HG02973 (cell line): ENCODE data around the gene GALNT18.

ENCODE experiments used
- ATAC-seq: cut with Tn5 transposase; IDR thresholded peaks from one replicate; pipeline ENCODE4 v1.9.1; 2021; ENCODE audit warnings: moderate library complexity; ENCODE audit not compliant: unreplicated experiment

GALNT18 gene

DNA sequence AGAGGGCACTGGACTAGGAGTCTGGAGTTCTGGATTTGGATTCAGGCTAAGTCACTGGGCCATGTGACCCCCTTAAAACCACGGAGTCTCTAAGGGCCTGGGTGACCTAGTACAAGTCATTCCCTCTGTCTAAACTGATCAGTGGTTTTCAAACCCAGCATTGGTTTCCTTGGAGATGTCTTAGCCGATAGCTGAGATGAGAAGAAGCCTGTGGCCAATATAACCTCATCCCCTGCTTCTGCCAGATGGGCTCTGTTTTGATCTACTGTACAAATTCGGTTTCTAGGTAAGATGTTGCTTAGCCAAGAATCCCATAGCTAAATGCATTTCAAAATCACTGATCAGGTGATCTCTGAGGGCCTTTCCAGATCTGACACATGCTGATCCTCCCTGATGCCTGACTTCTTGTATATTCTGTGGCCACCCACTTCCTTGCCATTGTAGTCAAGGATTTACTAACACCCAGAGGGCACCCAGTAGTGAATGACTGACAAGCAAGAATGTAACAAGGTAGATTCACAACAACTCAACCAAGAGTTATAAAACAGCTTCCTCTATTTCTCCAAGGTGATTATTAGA lies 53.1 kb downstream of the GALNT18 start:
- ATAC-seq, result no peak

GRCh38 chr11:11567936-11568650 lies 53.7 kb downstream of the GALNT18 start:
- ATAC-seq, result no peak

- no peak for ATAC-seq
These were observed 56.2 kb downstream of the GALNT18 start for GRCh38 chr11:11565636-11566035.

DNA sequence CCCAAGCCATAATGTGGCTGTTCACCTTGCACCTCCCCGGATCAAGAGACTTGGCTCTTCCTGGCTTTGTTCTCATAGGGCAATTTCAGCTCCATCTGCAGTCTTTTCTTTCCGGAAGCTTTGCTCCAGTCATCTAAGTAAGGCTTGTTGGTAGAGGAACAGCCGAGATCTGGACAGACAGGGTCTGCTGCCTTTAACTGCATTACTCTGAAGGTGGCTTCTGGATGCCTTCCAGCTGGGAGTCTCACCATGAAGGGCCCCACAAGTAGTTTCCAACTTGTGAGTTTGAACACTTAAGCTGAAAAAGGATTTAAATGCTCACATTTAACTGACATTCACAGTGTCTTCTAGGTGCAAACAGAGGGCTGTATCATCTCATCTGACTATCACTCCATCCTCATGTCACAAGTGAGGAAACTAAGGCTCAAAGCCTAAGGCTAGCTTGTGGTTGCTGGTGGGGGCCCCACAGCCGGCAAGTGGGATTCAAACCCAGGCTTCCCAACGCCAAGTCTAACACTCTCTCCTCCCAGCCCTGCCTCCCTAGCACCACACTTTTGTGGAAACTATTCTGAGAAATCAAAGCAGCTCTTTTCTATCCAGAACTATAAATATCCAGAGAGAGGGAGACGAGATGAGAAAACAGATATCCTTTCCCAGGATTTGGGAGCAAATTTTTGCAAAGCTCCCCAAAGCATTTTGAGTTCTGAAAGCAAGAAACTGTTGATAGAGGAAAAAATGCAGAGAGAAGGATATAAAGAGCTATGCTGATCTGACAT lies 58.4 kb downstream of the GALNT18 start:
- no peak for ATAC-seq

DNA sequence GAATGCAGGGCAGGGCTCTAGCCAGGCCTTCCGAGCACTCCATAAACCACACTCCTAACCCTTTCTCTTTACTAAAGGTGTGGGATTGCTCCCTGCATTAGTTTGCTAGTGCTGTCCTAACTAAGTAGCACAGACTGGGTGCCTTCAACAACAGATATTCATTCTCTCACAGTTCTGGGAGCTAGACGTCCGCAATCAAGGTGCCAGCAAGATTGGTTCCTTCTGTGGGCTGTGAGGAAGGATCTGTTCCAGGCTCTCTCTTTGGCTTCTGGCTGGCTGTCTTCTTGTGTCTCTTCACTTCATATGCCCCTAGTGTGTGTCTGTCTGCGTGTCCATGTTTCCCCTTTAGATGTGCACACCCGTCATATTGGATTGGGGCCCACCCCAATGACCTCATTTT lies 59.8 kb downstream of the GALNT18 start:
- no peak for ATAC-seq

DNA sequence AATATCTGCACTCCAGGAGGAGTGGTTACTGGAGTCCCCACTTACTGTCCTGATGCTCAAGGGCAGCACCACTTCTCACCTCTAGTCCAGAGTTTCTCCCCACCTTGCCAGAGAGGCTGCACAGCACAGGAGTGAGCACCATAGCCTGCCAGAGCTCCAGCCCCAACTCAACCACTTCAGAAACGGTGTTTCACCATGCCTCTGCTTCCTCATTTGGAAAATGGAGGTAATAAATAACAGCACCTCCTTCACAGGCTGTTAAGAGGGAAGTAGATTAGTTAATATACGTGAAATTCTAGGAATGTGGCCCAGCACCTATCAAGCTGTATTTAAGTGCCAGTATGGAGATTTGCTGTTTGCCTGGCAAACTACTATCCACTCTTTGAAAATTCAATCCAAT lies 63.0 kb downstream of the GALNT18 start:
- no peak for ATAC-seq

DNA sequence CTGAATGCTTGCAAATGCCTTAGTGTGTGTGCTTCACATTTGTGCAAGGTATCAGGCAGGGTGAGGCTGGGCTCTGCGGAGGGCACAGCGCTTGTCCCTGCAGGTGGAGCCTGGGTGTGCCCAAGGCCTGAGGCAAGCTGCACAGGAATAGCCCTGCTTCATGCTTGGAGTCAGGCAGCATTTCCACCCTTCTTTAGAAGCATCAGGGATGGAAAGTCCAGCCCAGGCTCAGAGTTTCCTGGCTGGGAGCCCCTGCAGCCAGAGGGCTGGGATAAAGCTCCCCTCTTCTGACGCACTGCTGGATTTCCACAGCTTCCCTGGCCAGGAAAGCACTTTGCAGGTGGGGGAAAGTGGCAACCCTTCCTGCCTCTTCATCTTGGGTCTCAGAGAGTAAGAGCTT lies 63.4 kb downstream of the GALNT18 start:
- no peak for ATAC-seq

GRCh38 chr11:11555208-11555607 lies 66.6 kb downstream of the GALNT18 start:
- no peak for ATAC-seq

- ATAC-seq, result no peak
These were observed 68.2 kb downstream of the GALNT18 start for GRCh38 chr11:11553573-11553972.

DNA sequence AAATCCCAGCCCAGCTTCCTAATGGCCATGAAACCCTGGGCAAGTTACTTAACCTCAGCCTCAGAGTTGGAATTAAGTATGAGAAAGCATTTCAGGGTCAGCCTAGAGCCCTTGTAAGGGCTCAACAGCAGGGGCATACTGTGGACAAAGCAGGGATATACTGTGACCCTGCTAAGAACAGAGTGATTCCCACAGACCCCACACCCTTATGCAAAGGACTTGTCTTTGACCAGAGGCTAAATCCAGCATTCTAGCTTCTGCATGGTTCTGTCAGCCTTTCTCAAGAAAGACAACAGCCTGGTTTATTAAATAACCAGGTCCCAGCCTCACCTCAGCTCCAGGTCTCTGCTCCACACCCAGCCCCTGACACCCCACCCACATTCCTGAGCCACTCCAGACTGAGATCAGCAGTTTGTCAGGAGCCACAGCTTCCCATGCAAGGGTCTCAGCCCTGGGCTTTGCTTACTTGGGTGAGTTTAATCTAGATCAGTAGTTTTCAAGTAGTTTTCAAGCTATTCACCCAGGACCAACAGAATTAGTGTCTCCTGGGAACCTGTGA lies 69.2 kb downstream of the GALNT18 start:
- no peak for ATAC-seq

GRCh38 chr11:11550534-11550933 lies 71.3 kb downstream of the GALNT18 start:
- no peak for ATAC-seq

- ATAC-seq, result no peak
These were observed 76.2 kb downstream of the GALNT18 start for GRCh38 chr11:11545285-11546275.

DNA sequence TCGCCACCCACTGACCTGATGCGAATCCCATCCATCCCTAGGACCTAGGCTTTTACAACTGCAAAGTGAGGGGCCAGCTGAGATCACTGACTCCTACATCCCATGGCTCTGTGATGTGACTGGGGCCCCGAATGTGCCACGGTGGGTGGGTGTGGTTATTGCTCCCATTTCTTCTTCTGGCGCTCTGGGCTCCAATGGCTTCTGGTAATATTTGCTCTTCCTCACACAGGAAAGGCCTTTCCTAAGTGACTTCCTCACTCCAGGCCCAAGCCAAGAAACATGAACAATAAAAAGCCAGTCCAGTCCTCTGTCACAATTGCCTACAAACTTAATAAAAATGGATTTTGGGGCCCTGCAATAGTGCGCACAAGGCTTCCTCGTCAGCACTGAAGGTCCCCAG lies 78.1 kb downstream of the GALNT18 start:
- no peak for ATAC-seq

GRCh38 chr11:11540157-11540556 lies 81.6 kb downstream of the GALNT18 start:
- ATAC-seq, result no peak

DNA sequence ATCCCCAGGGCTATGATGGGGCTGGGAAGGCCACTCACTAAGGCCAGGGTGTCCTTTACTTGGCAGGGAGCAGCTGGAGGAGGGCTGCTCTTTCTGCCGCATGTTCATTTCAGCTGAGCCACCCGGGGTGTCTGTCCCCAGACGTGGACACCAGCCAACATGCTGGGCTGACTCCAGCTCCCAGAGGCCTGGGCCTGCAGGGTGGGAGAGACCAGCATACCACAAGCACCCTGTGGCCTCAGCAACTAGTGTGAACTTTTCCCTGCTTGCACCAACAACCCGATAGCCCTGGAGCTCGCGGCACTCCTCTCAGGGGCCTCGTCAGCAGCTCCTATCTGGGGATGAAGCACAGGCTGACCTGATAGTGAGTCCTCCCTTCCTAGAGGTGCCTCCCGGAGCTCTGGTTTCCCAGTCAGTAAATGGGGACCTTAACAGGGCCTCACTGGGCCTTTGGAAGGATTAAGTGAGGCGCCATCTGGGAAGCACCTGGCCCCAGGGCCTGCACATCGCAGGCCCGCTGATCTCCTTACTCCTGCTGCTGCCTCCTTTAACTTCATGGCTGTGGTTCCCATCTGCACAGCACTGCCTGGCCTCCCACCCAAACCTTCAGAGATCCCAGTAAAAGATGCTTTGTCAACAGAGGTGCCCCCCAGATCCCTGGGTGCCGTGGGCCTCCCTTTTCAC lies 83.4 kb downstream of the GALNT18 start:
- ATAC-seq, result no peak

DNA sequence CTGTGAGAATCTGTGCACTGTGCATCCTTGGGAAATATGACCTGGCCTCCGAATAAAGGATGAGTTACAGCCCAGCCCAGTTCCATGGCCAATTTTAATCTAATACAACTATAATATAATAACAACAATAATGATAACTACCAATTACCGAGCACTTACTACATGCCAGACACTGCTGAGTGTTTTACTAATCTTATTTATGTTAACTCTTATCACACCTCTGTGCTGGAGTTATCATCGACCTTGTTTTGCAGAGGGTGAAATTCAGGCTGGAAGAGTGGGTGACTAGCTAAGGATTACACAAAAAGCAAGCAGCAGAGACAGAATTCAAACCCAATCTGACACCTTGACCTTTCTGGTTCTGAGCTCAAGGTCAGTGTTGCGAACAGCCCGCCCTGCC lies 83.9 kb downstream of the GALNT18 start:
- no peak for ATAC-seq

GRCh38 chr11:11537372-11537771 lies 84.4 kb downstream of the GALNT18 start:
- ATAC-seq, result no peak

GRCh38 chr11:11536650-11537049 lies 85.2 kb downstream of the GALNT18 start:
- no peak for ATAC-seq

DNA sequence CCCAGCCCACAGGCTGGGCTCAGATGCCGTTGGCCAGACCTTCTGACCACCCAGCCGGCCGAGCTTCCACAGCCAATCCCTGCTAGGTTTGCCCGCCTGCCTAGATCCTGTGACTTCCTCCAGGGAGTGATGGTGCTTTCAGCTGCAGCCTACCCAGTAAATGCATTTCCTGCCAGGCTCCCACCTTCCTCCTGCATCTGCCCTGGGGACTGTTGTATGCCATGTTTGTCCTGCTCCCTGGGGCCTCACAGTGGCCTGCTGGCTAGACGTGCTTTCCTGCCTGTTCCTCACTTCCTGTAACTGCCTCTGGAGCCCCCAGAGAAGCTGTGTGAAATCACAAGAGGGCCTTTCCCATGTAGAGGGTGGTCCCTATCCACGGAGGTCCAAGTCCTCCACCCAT lies 86.2 kb downstream of the GALNT18 start:
- no peak for ATAC-seq

DNA sequence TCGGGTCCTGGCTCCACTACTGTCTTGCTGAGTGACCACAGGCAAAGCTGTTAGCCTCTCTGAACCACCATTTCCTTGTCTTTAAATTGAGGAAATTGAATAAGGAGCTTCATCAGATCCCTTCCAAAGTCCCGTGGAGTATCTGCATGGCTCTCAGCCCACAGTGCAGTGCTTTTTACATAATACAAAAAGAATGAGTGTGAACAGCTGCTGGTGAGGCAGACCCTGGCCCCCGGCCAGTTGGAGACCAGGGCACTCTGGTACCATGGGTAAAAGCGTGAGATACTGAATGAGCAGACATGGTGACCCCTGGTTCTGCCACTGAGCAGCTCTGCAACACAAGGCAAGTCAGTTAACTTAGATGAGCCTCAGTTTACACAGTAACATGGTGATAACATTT lies 86.8 kb downstream of the GALNT18 start:
- no peak for ATAC-seq
